GM23338 (cell line): ENCODE measurements around the gene KLHL26. TPM values are rescaled to one million over a fixed set of nuclear protein-coding genes. Genes with fewer than 3 reads are reported as not detected.

ENCODE experiments used
- ATAC-seq: fragments of 200-7000 bp; cut with Tn5 transposase; 3 replicates; pipeline ENCODE4 v1.9.1; 2020
- DNase-seq: peaks from one replicate; pipeline ENCODE4 v3.0.0-alpha.2; 2015; ENCODE audit warnings: low spot score
- H2AFZ ChIP-seq: fragments of 200-600 bp; sonication (generic); 2 replicates; pipeline ENCODE4 v1.8.0; 2016; ENCODE audit warnings: antibody characterized with exemption, mild to moderate bottlenecking, moderate library complexity
- H3F3A ChIP-seq: fragments of 200-600 bp; sonication (generic); replicated peaks from 2 replicates; pipeline ENCODE4 v1.8.0; 2017; ENCODE audit warnings: antibody characterized with exemption, mixed run types, low read depth
- H3K27ac ChIP-seq: fragments of 200-600 bp; sonication (generic); 2 replicates; pipeline ENCODE4 v1.6.1; 2016; ENCODE audit warnings: low read depth
- H3K27me3 ChIP-seq: fragments of 200-600 bp; sonication (generic); 2 replicates; pipeline ENCODE4 v1.8.0; 2016; ENCODE audit warnings: mild to moderate bottlenecking, mixed run types, moderate library complexity; ENCODE audit not compliant: insufficient read depth
- H3K36me3 ChIP-seq: fragments of 200-600 bp; sonication (generic); 2 replicates; pipeline ENCODE4 v1.8.0; 2016; ENCODE audit warnings: mild to moderate bottlenecking; ENCODE audit not compliant: insufficient read depth
- H3K4me1 ChIP-seq: fragments of 200-600 bp; sonication (generic); 2 replicates; pipeline ENCODE4 v1.8.0; 2016; ENCODE audit warnings: mild to moderate bottlenecking, moderate library complexity; ENCODE audit not compliant: insufficient read depth
- H3K4me2 ChIP-seq: fragments of 200-600 bp; sonication (generic); 2 replicates; pipeline ENCODE4 v1.7.1; 2017; ENCODE audit warnings: mixed run types
- H3K4me3 ChIP-seq: fragments of 200-600 bp; sonication (generic); 2 replicates; pipeline ENCODE4 v1.6.1; 2016; ENCODE audit warnings: mixed run types
- H3K79me2 ChIP-seq: fragments of 200-600 bp; sonication (generic); replicated peaks from 2 replicates; pipeline ENCODE4 v1.8.0; 2017; ENCODE audit warnings: mild to moderate bottlenecking; ENCODE audit not compliant: insufficient read depth
- H3K9me2 ChIP-seq: fragments of 200-600 bp; sonication (generic); 2 replicates; pipeline ENCODE4 v1.8.0; 2017; ENCODE audit not compliant: insufficient read depth
- H4K20me1 ChIP-seq: fragments of 200-600 bp; sonication (generic); replicated peaks from 2 replicates; pipeline ENCODE4 v1.8.0; 2017; ENCODE audit warnings: mild to moderate bottlenecking; ENCODE audit not compliant: insufficient read depth
- H3K27ac Mint-ChIP-seq: 2 replicates; pipeline ENCODE4 v1.8.0; 2020; ENCODE audit warnings: inconsistent platforms, mild to moderate bottlenecking, moderate library complexity, mixed read lengths
- H3K27me3 Mint-ChIP-seq: 3 replicates; pipeline ENCODE4 v1.8.0; 2022; ENCODE audit warnings: low read depth, mild to moderate bottlenecking, moderate library complexity, mixed read lengths, inconsistent platforms; ENCODE audit not compliant: insufficient read depth, poor library complexity
- H3K36me3 Mint-ChIP-seq: 3 replicates; pipeline ENCODE4 v1.8.0; 2021; ENCODE audit warnings: low read depth, mild to moderate bottlenecking, inconsistent platforms, moderate library complexity, mixed read lengths
- H3K4me1 Mint-ChIP-seq: 3 replicates; pipeline ENCODE4 v1.8.0; 2020; ENCODE audit warnings: mild to moderate bottlenecking, inconsistent platforms, mixed read lengths
- H3K4me3 Mint-ChIP-seq: 3 replicates; pipeline ENCODE4 v1.8.0; 2021; ENCODE audit warnings: moderate library complexity, mild to moderate bottlenecking, inconsistent platforms, mixed read lengths
- H3K9me3 Mint-ChIP-seq: 3 replicates; pipeline ENCODE4 v1.8.0; 2020; ENCODE audit warnings: moderate library complexity, mild to moderate bottlenecking, inconsistent platforms, mixed read lengths
- CREB1 ChIP-seq: fragments of 250-450 bp; sonication (Bioruptor Pico); IDR thresholded peaks from 2 replicates; pipeline ENCODE4 v1.5.0; 2020; ENCODE audit warnings: low read depth, mild to moderate bottlenecking, moderate library complexity
- CTCF ChIP-seq, 2 experiments: fragments of 200-600 bp in 1 of 2; sonication (generic) in 1 of 2; conservative IDR thresholded peaks; 2 replicates each; pipeline versions ENCODE4 v1.5.1 to v1.6.1; 2016 to 2017; ENCODE audit warnings: antibody characterized with exemption in 2 of 2, low read depth in 2 of 2, mild to moderate bottlenecking in 2 of 2, moderate library complexity in 1 of 2
- EZH2 ChIP-seq: fragments of 200-600 bp; sonication (generic); IDR thresholded peaks from one replicate; pipeline ENCODE4 v1.8.0; 2017; ENCODE audit warnings: antibody characterized with exemption, mild to moderate bottlenecking, low read depth; ENCODE audit not compliant: unreplicated experiment
- EZH2phosphoT487 ChIP-seq: fragments of 200-600 bp; sonication (generic); IDR thresholded peaks from one replicate; pipeline ENCODE4 v1.8.1; 2018; ENCODE audit warnings: antibody characterized with exemption; ENCODE audit not compliant: unreplicated experiment
- JUNB ChIP-seq: IDR thresholded peaks from one replicate; pipeline ENCODE4 v1.6.1; 2016; ENCODE audit warnings: antibody characterized with exemption; ENCODE audit not compliant: unreplicated experiment
- NANOG ChIP-seq: IDR thresholded peaks from 2 replicates; pipeline ENCODE4 v1.6.1; 2016; ENCODE audit warnings: antibody characterized with exemption, borderline replicate concordance
- POLR2AphosphoS5 ChIP-seq: IDR thresholded peaks from 2 replicates; pipeline ENCODE4 v1.6.1; 2016; ENCODE audit warnings: antibody characterized with exemption, low read depth
- REST ChIP-seq: IDR thresholded peaks from one replicate; pipeline ENCODE4 v1.6.1; 2018; ENCODE audit warnings: antibody characterized with exemption; ENCODE audit not compliant: unreplicated experiment
- STAT1 ChIP-seq: IDR thresholded peaks from one replicate; pipeline ENCODE4 v1.6.1; 2016; ENCODE audit warnings: antibody characterized with exemption; ENCODE audit not compliant: unreplicated experiment
- ZNF114 ChIP-seq: fragments of 250-450 bp; sonication (Bioruptor Pico); IDR thresholded peaks from 2 replicates; pipeline ENCODE4 v1.5.0; 2020; ENCODE audit warnings: mild to moderate bottlenecking, moderate library complexity
- ZNF462 ChIP-seq: fragments of 250-450 bp; sonication (Bioruptor Pico); IDR thresholded peaks from 2 replicates; pipeline ENCODE4 v1.5.0; 2020; ENCODE audit warnings: mild to moderate bottlenecking, moderate library complexity
- polyA plus RNA-seq: library from polyadenylated mRNA; unstranded; fragments of >200 nt; fragmentation: Nextera tagmentation; extraction: Ambion mirVana; gene quantifications from 2 replicates; pipeline ENCODE4 v1.2.1, GENCODE V29; 2016
- total RNA-seq: library from RNA; depleted of rRNA; stranded (reverse); fragments of >200 nt; shearing (Covaris generic); gene quantifications from 2 replicates; pipeline ENCODE4 v1.2.3, GENCODE V29; 2014

The KLHL26 gene
- total and polyA plus RNA-seq, 2 experiments from 2014 or later = 3.6 to 11.2 TPM

- Histone ChIP-seq H3K36me3 (no peaks in the 10 kb centered on the region), H3K4me3 (no peak overlapping the region), H3K4me2 (no peak overlapping the region), H3K9me2 (no peaks in the 10 kb centered on the region), H2AFZ (no peak overlapping the region), H3K4me1 (peaks cover 16% of the 10 kb centered on the region), H4K20me1 (no peaks in the 10 kb centered on the region), H3K27ac (no peak overlapping the region), H3K79me2 (no peaks in the 10 kb centered on the region), H3F3A (peaks cover 25% of the 10 kb centered on the region), H3K27me3 (no peaks in the 10 kb centered on the region)
- Mint-ChIP-seq H3K36me3 (peaks cover 3% of the 10 kb centered on the region; the same call in 1 of the 3 replicates), H3K27me3 (peaks cover 18% of the 10 kb centered on the region), H3K27ac (no peak overlapping the region), H3K4me3 (no peak overlapping the region), H3K9me3 (no peaks in the 10 kb centered on the region), H3K4me1 (peaks cover 24% of the 10 kb centered on the region)
- no peak for DNase-seq
- no peak for ATAC-seq
- TF ChIP-seq CREB1 (CRISPR knock-in tag) (no peak), POLR2AphosphoS5 (no peak), EZH2phosphoT487 (no peak), ZNF114 (CRISPR knock-in tag) (no peak), STAT1 (no peak), JUNB (no peak)
These were observed 37.8 kb downstream of the KLHL26 start for GRCh38 chr19:18674616-18675015.

GRCh38 chr19:18675779-18676178, 39.0 kb downstream of the KLHL26 start:
- no peaks in the 10 kb centered on the region for H3K36me3 Mint-ChIP-seq
- H2AFZ ChIP-seq = no peak overlapping the region
- H3K4me3 Mint-ChIP-seq = no peak overlapping the region
- peak; percentile 27 for ATAC-seq
- peak; percentile 84 for DNase-seq
- no peak overlapping the region for H3K27ac ChIP-seq
- no peak overlapping the region for H3K27ac Mint-ChIP-seq
- H3K27me3 Mint-ChIP-seq = peaks cover 20% of the 10 kb centered on the region
- no peaks in the 10 kb centered on the region for H3K27me3 ChIP-seq
- H3K4me2 ChIP-seq = no peak overlapping the region
- no peak for TF ChIP-seq REST
- peak; percentile 87 to 90 for TF ChIP-seq CTCF (conservative IDR thresholded peaks at IDR 0.05; ENCODE audit: low read depth in 2 of 2)
- no peak for TF ChIP-seq ZNF114 (CRISPR knock-in tag)
- TF ChIP-seq NANOG = no peak
- TF ChIP-seq EZH2phosphoT487 = no peak
- TF ChIP-seq STAT1 = no peak
- TF ChIP-seq EZH2 = no peak
- no peak for TF ChIP-seq ZNF462
- H3K79me2 ChIP-seq = no peaks in the 10 kb centered on the region
- no peaks in the 10 kb centered on the region for H3K9me3 Mint-ChIP-seq
- H3K4me1 ChIP-seq = peaks cover 16% of the 10 kb centered on the region
- no peak overlapping the region for H3K4me3 ChIP-seq
- H3K36me3 ChIP-seq = no peaks in the 10 kb centered on the region
- H4K20me1 ChIP-seq = no peaks in the 10 kb centered on the region
- peaks cover 23% of the 10 kb centered on the region for H3F3A ChIP-seq
- no peaks in the 10 kb centered on the region for H3K9me2 ChIP-seq
- H3K4me1 Mint-ChIP-seq = peaks cover 24% of the 10 kb centered on the region
